Right ventricle myocardium superior (tissue), 1 donor: ENCODE data around the gene KIF17. TPM values are rescaled to one million over a fixed set of nuclear protein-coding genes. Genes with fewer than 3 reads are reported as not detected.

ENCODE experiments used
- ATAC-seq: fragments of 200-7000 bp; cut with Tn5 transposase; one replicate; pipeline ENCODE4 v1.9.1; 2020; ENCODE audit warnings: mild to moderate bottlenecking; ENCODE audit not compliant: poor library complexity
- DNase-seq: peaks from one replicate; pipeline ENCODE4 v3.0.0-alpha.2; 2020
- intact Hi-C: fragments of 100-400 bp; cut with DNase I; formaldehyde crosslinking; loops from one replicate; pipeline ENCODE4 v1.11.2; 2022
- total RNA-seq: library from RNA; stranded (reverse); fragmentation: NEBNext Ultra II Directional; extraction: Animal tissue kit (Norgen Biotek cat#: 25700); gene quantifications from one replicate; pipeline ENCODE4 v1.2.1, GENCODE V29; 2021
- donor health status: DM: no; HTN: yes; CAD: no; lungs with severe emphysema.

Gene KIF17
- total RNA-seq, 1 donor from 2014 or later: 5.2 TPM

GRCh38 chr1:20672265-20672632 lies 45.6 kb downstream of the KIF17 start:
- no peak for ATAC-seq
- intact Hi-C loops: no loop called here
- DNase-seq: no peak

GRCh38 chr1:20670936-20671335 lies 46.9 kb downstream of the KIF17 start:
- intact Hi-C loops: no loop called here
- DNase-seq (no peak), ATAC-seq (no peak)

DNA sequence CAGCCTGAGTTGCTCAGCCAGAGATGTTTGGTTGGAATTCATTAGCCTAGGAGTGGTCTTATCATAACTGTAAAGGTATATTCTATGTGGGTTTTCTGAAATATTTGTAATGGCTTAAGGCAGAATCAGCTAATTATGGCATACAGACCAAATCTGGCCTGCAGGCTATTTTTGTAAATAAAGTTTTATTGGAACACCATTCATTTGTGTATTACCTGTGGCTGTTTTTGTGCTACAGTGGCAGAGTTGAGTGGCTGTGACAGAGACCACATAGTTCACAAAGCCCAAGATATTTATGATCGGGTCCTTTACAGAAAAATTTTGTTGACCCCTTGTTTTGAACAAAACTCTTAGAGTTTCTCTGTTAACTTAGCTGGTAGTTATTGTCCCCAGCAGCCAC lies 49.2 kb downstream of the KIF17 start:
- DNase-seq (no peak), ATAC-seq (no peak)
- intact Hi-C loops: no loop called here

DNA sequence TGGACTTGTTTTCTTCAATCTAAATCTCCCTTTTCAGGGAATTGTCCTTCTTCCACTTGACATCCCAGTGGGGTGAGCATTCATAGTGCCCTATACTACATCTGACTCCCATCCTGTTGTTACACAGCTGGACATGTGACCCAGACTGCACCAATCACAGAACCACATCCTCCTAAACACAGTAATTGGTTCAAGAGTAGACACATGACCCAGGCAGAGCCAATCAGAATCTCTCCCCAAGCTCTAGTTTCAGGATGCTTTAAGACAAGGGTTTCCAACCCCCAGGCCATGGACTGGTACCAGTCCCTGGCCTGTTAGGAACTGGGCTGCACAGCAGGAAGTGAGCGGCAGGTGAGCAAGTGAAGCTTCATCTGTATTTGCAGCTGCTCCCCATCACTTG lies 51.0 kb downstream of the KIF17 start:
- ATAC-seq (no peak), DNase-seq (no peak)
- intact Hi-C loops: no loop called here

DNA sequence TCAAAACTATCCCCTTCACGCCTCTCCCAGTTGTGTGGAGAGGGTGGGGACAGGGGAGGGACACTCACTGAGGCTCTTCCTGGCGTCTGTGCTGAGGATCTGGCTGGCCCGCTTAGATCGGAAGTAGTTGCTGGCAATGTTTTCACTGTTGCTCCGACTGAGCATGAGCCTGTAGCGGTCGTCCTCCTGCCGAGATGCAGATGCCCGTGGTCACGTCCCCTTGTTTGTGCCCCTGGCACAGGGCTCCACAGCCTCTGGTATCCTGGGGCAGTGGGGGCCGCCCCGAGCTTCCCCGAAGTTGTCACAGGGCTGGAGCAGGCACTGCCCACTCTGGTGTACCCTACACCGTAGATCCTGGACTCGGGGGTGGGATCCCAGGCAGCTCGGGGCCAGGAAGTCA lies 51.7 kb downstream of the KIF17 start:
- DNase-seq: no peak
- ATAC-seq: no peak
- intact Hi-C loops: no loop called here

GRCh38 chr1:20665726-20666125 lies 52.1 kb downstream of the KIF17 start:
- no peak for DNase-seq
- no peak for ATAC-seq
- intact Hi-C loops: no loop called here

GRCh38 chr1:20663969-20664715 lies 53.7 kb downstream of the KIF17 start:
- intact Hi-C loops: no loop called here
- no peak for DNase-seq
- no peak for ATAC-seq

- intact Hi-C loops: no loop called here
- DNase-seq: no peak
- ATAC-seq: no peak
Observed at GRCh38 chr1:20663365-20663764, 54.4 kb downstream of the KIF17 start.

DNA sequence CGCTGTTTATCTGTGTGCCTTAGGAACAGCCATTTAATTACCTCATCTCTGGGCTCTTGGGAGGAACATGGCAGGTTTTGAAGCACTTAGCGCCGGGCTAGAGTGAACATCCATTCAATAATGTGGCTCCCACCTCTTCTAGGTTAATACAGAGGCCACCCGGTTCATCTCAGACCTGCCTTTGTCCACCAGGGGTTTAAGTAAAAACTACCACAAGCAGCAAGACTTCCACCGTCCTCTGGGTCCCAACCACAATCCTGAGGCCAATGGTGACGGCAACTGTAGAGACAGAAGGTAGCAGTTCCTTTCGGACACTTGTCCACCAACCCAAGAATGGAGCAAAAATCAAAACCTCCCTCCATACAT lies 55.7 kb downstream of the KIF17 start:
- DNase-seq (no peak), ATAC-seq (no peak)
- intact Hi-C loops: no loop called here

- DNase-seq (peak; percentile 97), ATAC-seq (peak; percentile 96)
- intact Hi-C loops: no loop called here
Observed at GRCh38 chr1:20661207-20662109, 56.3 kb downstream of the KIF17 start, which contains the start of gene DDOST. DDOST (minus strand) TSS chr1:20661369; CDS start chr1:20661350, 19 bp downstream.

GRCh38 chr1:20660847-20661206 lies 57.0 kb downstream of the KIF17 start:
- DNase-seq (no peak), ATAC-seq (no peak)
- intact Hi-C loops: no loop called here

DNA sequence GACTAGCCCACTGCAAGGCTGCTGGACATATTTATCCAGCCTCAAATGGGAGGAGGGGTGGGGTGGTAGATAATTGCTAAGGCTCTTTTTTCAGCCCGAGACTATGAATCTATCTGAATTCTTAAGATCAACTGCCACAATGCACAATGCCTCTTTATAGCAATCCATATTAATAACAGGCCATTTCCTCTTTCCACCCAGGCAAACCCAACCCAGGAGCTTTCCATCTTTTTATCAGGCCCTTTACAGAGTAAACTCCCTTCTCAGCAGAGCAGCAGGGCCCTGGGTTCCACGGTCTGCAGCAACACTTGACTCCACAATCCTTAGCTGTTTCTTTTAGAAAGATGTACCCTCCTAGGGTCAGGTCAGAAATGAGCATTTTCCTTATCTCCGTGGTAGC lies 57.4 kb downstream of the KIF17 start:
- no peak for DNase-seq
- no peak for ATAC-seq
- intact Hi-C loops: no loop called here

DNA sequence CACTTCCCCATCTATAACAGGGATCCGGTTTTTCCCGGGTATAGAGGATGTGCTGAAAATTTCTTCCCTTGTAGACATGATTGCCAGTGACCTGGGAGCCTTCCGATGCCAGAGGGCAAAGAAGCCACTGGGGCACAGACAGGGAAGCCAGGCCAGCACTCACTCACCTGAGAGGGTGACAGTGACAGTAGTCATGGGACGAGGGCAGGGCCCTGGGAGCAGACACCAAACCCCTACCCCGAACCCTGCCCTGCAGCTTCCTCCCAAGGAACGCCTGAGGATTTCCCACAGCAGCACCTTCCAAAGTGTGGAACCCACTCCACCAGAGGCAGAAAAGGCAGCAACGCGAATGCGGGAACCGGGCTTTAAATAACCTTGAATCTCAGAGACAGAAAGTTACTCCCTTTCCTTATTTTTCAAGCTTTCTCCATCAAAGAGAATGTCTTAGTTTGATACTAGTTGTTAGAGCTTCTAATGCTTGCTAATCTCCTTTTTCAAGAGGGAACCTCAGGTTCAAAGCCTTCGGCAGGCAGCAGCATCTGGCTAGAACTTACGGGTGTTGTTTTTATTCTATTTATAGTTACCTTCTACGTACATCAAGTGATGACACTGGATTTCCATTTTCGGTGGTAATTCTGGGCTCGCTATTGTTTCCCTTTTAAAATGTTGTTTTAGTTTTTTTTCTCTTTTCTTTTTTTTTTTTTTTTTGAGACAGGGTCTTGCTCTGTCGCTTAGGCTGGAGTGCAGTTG lies 59.5 kb downstream of the KIF17 start:
- intact Hi-C loops: no loop called here
- ATAC-seq: no peak
- DNase-seq: no peak

GRCh38 chr1:20657024-20657423 lies 60.8 kb downstream of the KIF17 start:
- ATAC-seq (no peak), DNase-seq (no peak)
- intact Hi-C loops: no loop called here

- intact Hi-C loops: no loop called here
- ATAC-seq (peak; percentile 49), DNase-seq (peak; percentile 68)
Observed at GRCh38 chr1:20654104-20654690, 63.6 kb downstream of the KIF17 start.

- ATAC-seq (no peak), DNase-seq (no peak)
- intact Hi-C loops: no loop called here
Observed at GRCh38 chr1:20652300-20652699, 65.5 kb downstream of the KIF17 start.

DNA sequence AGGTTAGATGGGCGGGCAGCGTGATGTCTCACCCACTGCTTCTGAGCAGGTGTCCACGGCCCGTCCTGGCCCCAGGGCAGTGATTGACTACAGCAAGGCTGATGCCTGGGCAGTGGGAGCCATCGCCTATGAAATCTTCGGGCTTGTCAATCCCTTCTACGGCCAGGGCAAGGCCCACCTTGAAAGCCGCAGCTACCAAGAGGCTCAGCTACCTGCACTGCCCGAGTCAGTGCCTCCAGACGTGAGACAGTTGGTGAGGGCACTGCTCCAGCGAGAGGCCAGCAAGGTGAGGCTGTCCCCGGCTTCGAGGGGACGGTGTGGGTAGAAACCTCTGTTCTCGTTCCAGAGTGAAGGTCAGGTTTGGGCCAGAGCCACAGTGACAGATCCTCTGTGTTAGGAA lies 68.9 kb downstream of the KIF17 start:
- intact Hi-C loops: no loop called here
- DNase-seq (no peak), ATAC-seq (no peak)

GRCh38 chr1:20648438-20648837 lies 69.4 kb downstream of the KIF17 start:
- ATAC-seq (no peak), DNase-seq (no peak)
- intact Hi-C loops: no loop called here

- no peak for DNase-seq
- intact Hi-C loops: no loop called here
- ATAC-seq: no peak
Observed at GRCh38 chr1:20645414-20645813, 72.4 kb downstream of the KIF17 start.
